Measurements from ENCODE around the gene RNFT2. TPM values are rescaled to one million over a fixed set of nuclear protein-coding genes. Genes with fewer than 3 reads are reported as not detected.

Gene RNFT2
- total RNA-seq, 2 experiments from 2014 or later = 4.9 to 6.0 TPM

- no peaks in the 10 kb centered on the region for H3K4me1 Mint-ChIP-seq (ENCODE audit: low read depth)
- H3K9me3 Mint-ChIP-seq = no peaks in the 10 kb centered on the region
- no peak for ATAC-seq (ENCODE audit: poor library complexity)
- no peaks in the 10 kb centered on the region for H3K9me3 ChIP-seq (ENCODE audit: control insufficient read depth in 1 of 2, insufficient read depth in 1 of 2, low read length in 2 of 2)
- TF ChIP-seq CTCF (IDR thresholded peaks at IDR 0.05) = no peak
- intact Hi-C loops (cut with DNase I, micrococcal nuclease) = no loop called here
- H3K4me1 ChIP-seq (ENCODE audit: insufficient read depth, low read length) = no peaks in the 10 kb centered on the region
- DNase-seq = no peak
- no peak overlapping the region for H3K27ac ChIP-seq (ENCODE audit: low read depth in 1 of 2, low read length in 2 of 2)
- no peak overlapping the region for H3K4me3 Mint-ChIP-seq
- CTCF ChIA-PET = interaction anchor here (0.6 kb wide), 1 partner anchor 486 kb away, joined by 3 read pairs; no protein-coding TSS in a partner anchor
- H3K4me3 ChIP-seq (ENCODE audit: low read length) = no peak overlapping the region
- POLR2A ChIA-PET = no interaction called here
- no peak overlapping the region for H3K27ac Mint-ChIP-seq
- H3K27me3 ChIP-seq (ENCODE audit: control insufficient read depth in 1 of 2, insufficient read depth in 2 of 2, low read length in 2 of 2) = peaks cover 5 to 7% of the 10 kb centered on the region in 2 experiments
- H3K27me3 Mint-ChIP-seq = peaks cover 27% of the 10 kb centered on the region
- no peaks in the 10 kb centered on the region for H3K36me3 Mint-ChIP-seq (ENCODE audit: low read depth)
- H3K36me3 ChIP-seq (ENCODE audit: insufficient read depth, low read length) = no peaks in the 10 kb centered on the region
Observed at GRCh38 chr12:116898669-116899068, 160.6 kb downstream of the RNFT2 start.

GRCh38 chr12:116901612-116902011, 163.5 kb downstream of the RNFT2 start:
- Mint-ChIP-seq H3K27me3 (peaks cover 36% of the 10 kb centered on the region), H3K36me3 (ENCODE audit: low read depth) (no peaks in the 10 kb centered on the region), H3K4me1 (ENCODE audit: low read depth) (no peaks in the 10 kb centered on the region), H3K9me3 (no peaks in the 10 kb centered on the region), H3K4me3 (no peak overlapping the region), H3K27ac (no peak overlapping the region)
- ChIA-PET CTCF (no interaction called here), POLR2A (no interaction called here)
- Histone ChIP-seq H3K27ac (ENCODE audit: low read depth in 1 of 2, low read length in 2 of 2) (no peak overlapping the region), H3K4me3 (ENCODE audit: low read length) (no peak overlapping the region), H3K36me3 (ENCODE audit: insufficient read depth, low read length) (no peaks in the 10 kb centered on the region), H3K27me3 (ENCODE audit: control insufficient read depth in 1 of 2, insufficient read depth in 2 of 2, low read length in 2 of 2) (peaks cover 5 to 7% of the 10 kb centered on the region in 2 experiments), H3K4me1 (ENCODE audit: insufficient read depth, low read length) (no peaks in the 10 kb centered on the region), H3K9me3 (ENCODE audit: control insufficient read depth in 1 of 2, insufficient read depth in 1 of 2, low read length in 2 of 2) (no peaks in the 10 kb centered on the region)
- no peak for DNase-seq
- no peak for TF ChIP-seq CTCF (IDR thresholded peaks at IDR 0.05)
- intact Hi-C loops (cut with DNase I, micrococcal nuclease) = no loop called here
- no peak for ATAC-seq (ENCODE audit: poor library complexity)

Other genes starting within 250 kb of the RNFT2 start
- gene MAP1LC3B2, start 178.9 kb upstream of the RNFT2 start, total RNA-seq = 1 to 10 TPM; 1.5 to 2.1 TPM
- gene SPRING1, start 246 bp upstream of the RNFT2 start, total RNA-seq = 1 to 10 TPM; 7.6 to 7.8 TPM
- not detected for gene HRK, start 143.1 kb downstream of the RNFT2 start, total RNA-seq
- 1 to 10 TPM; 6.6 to 7.3 TPM for gene FBXW8, start 172.6 kb downstream of the RNFT2 start, total RNA-seq

Data from CD4-positive, alpha-beta T cell (primary cell).